ENCODE data around the gene SMS.

SMS gene

GRCh38 chrX:22039541-22039940 is 99.0 kb downstream of the SMS start:
- DNase-seq (ENCODE audit: low spot score), result no peak

DNA sequence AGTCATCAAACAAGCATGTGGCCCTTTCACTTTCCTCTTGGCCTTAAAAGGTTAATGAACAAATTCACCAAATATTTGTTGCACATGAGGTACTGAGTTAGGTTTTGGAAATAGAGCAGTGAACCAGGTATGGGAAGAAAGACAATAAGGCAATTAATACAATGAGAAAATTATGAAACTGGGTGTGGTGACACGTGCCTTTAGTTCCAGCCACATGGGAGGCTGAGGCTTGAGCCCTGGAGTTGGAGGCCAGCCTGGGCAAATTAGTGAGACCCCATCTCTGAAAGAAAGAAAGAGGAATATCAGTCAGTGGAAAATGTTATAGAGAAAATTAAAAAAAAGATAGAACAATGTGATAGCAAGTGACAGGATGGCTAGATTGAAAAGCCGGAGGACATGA is 99.7 kb downstream of the SMS start:
- no peak for DNase-seq (ENCODE audit: low spot score)

DNA sequence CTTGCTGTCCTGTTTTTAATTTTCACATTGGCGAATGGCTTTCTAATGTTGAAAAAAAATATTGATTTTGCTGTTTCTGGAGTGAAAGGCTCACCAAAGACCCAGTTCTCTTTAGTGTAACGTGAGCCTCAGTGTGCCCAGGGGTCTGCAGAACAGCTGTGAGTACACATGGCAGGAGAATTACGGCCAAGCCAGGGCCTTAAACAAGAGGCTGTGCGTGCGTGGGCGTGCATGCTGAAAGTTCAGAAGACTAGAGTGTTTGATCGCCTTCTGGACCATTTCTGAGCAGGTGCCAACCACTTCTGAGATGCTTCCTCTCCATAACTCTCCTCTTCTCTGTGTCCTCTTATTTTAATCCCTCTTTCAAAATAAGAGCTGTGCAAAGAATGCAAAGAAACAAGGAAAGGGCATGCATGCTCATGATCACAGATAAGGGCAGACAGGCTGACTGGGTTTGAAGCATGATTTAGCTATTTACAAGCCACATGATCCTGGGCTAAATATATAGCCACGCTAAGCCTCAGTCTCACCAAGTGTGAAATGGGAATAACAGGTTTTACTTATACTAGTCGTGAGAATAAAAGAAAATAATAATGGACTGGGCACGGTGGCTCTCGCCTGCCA is 101.5 kb downstream of the SMS start:
- no peak for DNase-seq (ENCODE audit: low spot score)

DNA sequence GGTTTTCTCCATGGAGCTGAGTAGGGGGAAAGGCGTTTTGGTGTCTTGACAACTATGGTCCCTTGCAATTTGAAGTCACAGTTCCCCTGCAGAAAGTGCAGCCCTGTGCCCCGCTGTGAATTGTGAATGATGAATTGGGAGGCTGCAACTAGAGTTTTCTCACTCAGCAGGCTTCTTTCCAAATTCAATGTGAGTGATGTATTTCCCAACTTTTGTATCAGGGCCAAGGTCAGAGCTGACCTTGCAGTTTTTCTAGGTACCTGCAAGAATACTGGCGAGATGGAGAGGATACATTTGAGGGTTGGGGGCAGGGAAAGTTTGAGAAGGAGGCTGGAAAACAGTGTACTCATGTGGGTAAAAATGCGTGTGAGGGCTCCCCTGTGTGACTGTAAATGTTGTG is 103.4 kb downstream of the SMS start:
- no peak for DNase-seq (ENCODE audit: low spot score)
